Gastrocnemius medialis (tissue), 4 donors: ENCODE results near the gene ZNF547.

Source experiments
- CTCF ChIP-seq, 5 experiments: fragments of 450-650 bp in 3 of 5; fragments of 200-600 bp in 2 of 5; sonication (generic) in 2 of 5; IDR thresholded peaks in 4 of 5; conservative IDR thresholded peaks in 1 of 5; 1 replicate in 4 of 5; 2 replicates in 1 of 5; pipeline ENCODE4 v1.5.1; 2016 to 2019; ENCODE audit warnings: antibody characterized with exemption in 5 of 5, mild to moderate bottlenecking in 3 of 5, moderate library complexity in 3 of 5
- POLR2A ChIP-seq, 2 donors: fragments of 450-650 bp; IDR thresholded peaks; one replicate each; pipeline ENCODE4 v1.6.1; 2017; ENCODE audit warnings: antibody characterized with exemption in 2 of 2, mild to moderate bottlenecking in 2 of 2, moderate library complexity in 2 of 2

- TF ChIP-seq CTCF (IDR thresholded peaks at IDR 0.05 in 4 of 5, conservative IDR thresholded peaks at IDR 0.05 in 1 of 5) = no peak
- TF ChIP-seq POLR2A (IDR thresholded peaks at IDR 0.05) = no peak
These were observed 12.8 kb downstream of the ZNF547 start for GRCh38 chr19:57376151-57376550.
